GM19395 (cell line): ENCODE measurements around the gene TMEM18.
A peak's percentile ranks its signal among the peaks of the same experiment; 100 is the strongest.
"Not testable (repeated sequence)": the region's sequence is repeated elsewhere in the genome, so short reads cannot be mapped to it uniquely, and the experiment has no call there.

Source experiments
- ATAC-seq: cut with Tn5 transposase; IDR thresholded peaks from one replicate; pipeline ENCODE4 v1.9.1; 2021; ENCODE audit warnings: mild to moderate bottlenecking, moderate library complexity; ENCODE audit not compliant: unreplicated experiment

TMEM18 gene

DNA sequence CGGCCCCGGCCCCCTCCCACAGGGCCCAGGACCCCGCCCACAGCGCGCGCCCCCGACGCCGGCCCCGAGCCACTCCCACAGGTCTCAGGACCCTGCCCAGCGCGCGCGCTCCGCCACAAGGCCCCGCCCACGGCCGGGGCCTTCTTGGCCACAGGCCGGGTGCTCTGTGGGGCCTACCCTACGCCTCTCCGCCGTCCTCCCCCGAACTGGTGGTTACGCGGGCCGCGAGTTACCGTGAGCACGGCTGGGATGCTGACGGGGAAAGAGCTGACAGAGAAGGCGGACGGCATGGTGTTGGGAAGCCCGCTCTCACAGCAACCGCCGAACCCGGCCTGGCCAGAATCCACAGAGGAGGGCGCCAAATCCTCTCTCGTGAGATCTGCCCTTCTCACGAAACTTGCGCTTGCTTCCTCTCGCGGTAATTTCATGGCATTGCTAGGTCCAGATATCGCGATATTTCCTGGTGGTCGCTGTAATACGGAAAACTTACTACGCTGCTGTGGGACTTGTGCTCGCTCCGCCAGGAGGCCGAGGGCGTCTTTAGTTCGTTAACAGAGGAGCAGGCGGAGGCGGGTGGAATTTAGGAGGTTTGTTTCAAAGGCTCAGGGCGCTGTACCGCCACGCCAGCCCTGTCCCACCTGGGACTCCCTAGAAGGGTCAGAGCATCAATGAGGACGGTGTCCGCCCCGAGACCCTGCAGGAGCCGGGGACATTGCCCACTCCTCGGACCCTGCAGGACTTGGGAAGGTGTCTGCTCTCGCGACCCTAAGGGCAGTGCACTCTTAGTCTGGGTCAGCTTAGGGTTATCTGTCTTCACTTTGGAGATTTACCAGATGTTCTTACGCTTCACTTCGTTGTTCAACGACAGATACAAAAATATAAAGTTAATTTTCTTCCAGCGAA is at the start of gene TMEM18:
TMEM18 (minus strand) TSS at position 351 of the 903 bp plus-strand sequence; CDS start at position 290, 61 bp downstream.
- ATAC-seq: peak; percentile 67

DNA sequence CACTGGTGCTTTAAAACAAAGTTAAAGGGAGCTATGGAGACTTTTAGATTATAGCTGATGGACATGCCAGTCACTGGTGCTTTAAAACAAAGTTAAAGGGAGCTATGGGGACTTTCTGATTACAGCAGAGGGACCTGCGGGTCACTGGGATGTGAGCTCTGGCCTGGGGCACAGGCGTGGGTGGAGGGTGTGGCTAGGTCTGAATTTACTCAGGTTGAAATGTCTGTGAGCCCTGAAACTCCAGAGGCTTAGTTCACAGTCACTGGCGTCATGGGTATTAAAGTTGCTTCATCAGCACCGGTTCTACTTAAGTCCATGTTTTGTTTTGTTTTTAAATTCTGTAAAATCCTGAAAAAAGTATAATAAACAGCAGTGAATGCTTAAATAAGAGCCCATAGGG is 49.0 kb upstream of the TMEM18 start:
- ATAC-seq: peak; percentile 77

DNA sequence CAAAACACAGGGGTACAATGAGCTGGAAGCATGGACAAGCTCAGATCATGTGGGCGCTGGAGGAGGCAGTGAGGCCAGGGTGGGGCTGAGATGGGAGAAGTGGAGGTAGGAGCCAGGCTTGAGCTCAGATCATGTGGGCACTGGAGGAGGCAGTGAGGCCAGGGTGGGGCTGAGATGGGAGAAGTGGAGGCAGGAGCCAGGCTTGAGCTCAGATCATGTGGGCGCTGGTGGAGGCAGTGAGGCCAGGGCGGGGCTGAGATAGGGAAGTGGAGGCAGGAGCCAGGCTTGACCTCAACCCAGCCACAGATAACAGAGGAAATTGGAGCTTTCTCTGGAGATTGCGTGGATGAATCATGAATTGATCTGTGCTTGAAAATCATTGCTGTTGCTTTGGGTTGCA is 48.3 kb upstream of the TMEM18 start:
- ATAC-seq: no peak

- no peak for ATAC-seq
Observed at GRCh38 chr2:723761-724160, 46.6 kb upstream of the TMEM18 start.

- no peak for ATAC-seq
Observed at GRCh38 chr2:720842-721241, 43.6 kb upstream of the TMEM18 start.

GRCh38 chr2:719734-720133 is 42.5 kb upstream of the TMEM18 start:
- ATAC-seq: no peak

DNA sequence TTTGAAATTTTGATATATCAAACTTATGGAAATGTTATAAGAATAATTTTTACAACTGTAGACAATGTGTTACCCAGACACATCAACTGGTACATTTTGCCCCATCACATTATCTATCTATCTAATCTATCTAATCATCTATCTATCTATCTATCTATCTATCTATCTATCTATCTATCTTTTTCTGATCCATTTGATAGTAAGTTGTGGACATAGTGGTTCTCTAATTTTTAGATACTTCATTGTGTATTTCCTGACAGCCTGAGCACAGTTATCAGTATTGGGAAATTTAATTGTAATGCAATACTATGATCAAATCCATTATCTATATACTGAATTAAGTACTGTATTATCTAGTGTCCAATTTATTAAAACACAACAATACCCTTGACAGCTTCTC is 42.0 kb upstream of the TMEM18 start:
- ATAC-seq: no peak

DNA sequence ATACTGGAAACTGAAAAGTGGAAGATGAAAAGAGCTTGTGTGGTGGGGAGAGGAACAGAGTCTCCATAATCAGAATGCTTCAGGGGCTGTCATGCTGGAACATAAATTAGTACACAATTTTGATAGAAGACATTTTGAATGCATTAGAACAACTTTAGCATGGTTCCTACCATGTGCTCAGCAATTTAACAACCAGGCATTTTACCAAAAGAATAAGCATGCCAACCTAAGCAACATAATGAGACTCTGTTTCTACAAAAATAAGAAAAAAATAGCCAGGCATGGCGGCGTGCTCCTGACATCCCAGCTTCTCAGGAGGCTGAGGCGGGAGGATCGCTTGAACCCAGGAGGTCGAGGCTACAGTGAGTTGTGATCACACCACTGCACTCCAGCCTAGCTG is 40.5 kb upstream of the TMEM18 start:
- ATAC-seq: no peak

DNA sequence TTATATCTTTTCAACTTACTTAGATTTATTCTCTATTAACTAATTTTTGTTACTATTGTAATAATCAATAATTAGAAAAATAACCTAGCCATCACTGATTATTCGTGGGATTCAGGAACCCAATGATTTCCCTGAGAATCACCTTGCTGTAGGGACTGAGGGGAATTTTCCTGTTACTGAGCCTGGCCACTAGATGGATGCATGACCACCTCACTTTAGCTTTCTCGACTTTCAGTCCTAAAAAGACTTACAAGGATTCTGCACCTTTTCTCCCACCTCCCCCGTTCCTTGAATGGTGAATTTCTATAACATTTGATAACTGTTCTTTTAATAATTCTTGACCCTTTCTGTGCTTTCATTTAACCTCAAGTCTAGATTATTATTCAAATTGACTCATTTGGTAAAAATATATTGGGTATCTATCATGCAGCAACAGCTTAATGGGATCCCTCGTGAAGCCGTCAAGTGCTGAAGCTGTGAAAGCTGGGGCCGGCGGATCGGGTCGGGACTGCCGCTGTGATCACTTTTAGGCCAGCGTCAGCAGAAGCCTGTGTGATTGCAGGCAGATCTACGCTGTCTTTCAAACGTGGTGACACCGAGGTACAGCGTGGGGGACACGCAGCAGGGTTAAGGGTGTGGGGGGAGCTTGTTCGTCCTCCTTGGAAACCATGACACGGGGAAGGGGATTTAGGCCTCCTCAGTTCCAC is 38.8 kb upstream of the TMEM18 start:
- no peak for ATAC-seq

DNA sequence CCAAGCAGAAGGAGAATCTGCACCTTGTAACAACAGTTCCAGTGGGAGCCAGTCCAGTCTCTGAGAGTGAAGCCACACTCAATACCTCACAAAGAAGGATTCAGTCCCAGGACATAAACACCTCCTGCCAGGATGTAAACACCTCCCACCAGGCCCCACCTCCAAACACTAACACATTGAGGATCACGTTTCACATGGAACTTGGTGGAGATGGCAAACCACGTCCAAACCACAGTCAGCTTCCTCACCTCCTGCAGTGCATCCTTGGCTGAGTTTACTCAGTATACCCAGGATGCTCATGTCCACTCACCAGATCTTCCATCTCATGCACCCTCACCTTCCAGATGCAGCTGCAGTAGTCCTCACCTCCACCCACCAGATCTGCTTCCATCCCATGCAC is 37.8 kb upstream of the TMEM18 start:
- ATAC-seq: no peak

- peak; percentile 96 for ATAC-seq
Observed at GRCh38 chr2:714005-714741, 37.0 kb upstream of the TMEM18 start.

- ATAC-seq: no peak
Observed at GRCh38 chr2:710867-711665, 33.9 kb upstream of the TMEM18 start.

DNA sequence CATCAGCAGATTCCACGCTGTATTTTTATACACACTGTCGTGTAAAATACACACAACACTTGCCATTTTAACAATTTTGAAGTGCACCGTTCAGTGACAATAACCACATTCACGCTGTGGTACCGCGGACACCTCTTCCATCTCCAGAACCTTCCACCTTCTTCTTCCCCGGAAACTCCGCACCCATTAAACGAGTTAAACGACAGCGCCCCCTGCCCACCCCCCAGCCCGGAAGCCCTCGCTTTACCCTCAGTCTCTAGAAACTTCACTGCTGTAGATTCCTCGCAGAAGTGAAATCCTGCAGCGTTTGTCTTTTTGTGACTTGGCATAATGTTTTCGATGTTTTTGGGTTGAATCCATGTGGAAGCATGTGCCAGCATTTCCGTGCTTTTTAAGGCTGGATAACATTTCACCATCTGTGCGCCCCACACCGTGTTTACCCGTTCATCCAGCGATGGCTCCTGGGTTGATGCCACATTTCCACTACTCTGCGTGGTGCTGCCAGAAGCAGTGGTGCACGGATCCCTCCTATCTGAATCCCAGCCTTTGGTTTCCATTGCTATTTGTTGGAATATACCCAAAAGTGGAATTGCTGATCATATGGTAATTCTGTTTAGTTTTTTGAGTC is 32.0 kb upstream of the TMEM18 start:
- no peak for ATAC-seq

- ATAC-seq: no peak
Observed at GRCh38 chr2:708667-709066, 31.5 kb upstream of the TMEM18 start.

DNA sequence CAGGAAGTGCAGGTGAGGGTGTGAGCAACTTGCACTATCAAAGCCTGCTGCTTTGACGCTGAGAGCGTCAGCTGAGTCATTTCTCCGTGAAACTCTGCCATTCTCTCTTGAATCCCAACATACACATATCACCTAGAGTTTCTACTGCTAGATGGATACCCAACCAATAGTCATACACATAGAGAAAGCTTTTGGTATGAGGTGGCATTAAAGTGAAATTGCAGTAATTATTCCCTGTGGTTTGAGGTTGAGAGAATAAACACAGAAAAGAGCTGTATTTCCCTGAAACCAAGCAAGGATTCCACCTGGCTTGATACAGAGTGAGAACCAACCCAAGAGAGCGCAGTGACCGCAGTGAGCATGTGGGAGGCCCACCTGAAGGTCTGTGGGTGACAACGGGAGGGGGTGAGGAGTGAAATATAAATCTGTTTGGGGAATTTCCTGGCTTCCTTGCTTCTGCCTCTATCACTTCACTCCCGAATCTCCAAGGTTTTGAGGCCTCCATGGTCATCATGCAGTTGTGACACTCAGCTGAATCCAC is 28.8 kb upstream of the TMEM18 start:
- ATAC-seq: peak; percentile 97

GRCh38 chr2:702765-703164 is 25.6 kb upstream of the TMEM18 start:
- ATAC-seq: not testable (repeated sequence)

DNA sequence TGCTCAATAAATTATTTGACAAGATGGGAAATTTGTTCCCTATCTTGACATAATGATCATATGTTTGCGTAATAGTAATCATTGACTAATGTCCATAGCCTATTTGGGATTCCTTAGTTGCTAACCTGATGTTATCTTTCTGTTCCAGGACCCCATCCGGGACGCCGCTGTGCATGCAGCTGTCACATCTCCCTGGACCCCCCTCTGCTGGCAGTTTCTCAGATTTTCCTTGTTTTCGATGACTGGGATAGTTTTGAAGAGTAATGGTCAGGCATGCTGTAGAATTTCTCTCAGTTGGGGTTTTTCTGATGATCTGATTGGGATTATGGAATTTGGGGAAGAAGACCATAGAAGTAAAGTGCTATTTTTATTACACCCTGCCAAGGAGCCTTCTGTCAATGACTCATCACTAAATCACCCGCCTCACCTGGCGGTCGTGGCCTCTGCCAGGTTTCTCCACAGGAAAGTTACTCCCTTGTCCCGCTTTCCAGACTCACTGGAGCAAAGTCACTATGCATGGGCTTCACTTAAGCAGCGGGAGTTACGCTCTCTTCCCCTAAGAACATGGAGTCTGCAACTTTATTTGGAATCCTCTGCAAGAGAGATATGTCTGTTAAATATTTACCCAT is 19.9 kb upstream of the TMEM18 start:
- ATAC-seq: no peak

DNA sequence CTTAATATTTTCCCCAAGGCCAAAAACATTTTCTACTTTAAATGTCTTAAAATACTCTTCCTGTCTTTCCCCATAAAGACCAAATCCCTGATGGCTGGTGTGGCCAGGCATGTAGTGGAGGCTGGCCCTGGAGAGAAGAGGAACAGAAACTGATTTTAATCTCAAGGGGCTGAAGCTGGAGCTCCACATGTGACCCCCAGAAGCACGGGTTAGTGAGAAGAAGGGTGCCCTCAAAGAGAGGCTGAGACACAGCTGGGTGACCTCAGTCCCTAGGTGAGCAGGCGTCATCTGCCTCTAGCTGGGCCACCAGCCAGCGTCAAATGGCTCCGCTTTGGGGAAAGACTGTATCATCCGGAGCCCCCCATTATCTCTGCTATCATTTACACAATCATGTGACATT is 19.3 kb upstream of the TMEM18 start:
- peak; percentile 97 for ATAC-seq

DNA sequence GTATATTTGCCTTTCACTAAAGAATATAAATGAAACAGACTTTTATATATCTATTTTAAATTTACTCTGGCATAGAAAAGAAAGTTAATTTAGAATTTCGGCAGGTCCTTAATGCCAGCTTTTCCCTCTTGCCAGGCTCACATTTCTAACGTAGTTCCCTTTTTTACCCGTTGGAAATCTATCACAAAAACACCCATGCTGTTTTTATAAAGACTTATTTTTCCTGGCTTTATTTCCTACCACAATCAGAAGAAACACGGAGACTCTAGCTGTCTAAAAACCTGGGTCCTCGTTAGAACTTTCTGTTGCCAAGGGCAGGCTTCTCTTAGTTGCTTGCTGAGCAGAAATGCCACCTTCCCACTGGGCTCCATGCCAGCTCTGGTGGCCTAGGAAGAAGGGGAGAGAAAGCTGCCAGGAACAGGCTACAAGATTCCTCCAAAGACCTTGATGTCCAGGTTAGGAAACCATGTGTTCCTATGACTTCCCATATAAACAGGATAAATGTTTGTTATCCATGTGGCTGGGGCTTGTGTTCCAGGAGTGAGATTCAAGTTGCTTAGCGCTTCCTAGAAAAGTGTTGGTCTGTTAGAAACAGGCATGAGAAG is 17.8 kb upstream of the TMEM18 start:
- ATAC-seq: no peak
